NCI-H1417 (cell line): Measurements from ENCODE around the gene CYB5A.

Experiments used
- DNase-seq, 3 experiments: peaks; one replicate each; lab custom pipeline; 2025; lab: John Stamatoyannopoulos, UW

CYB5A gene

GRCh38 chr18:74244554-74244953, 47.2 kb downstream of the CYB5A start:
- no peak for DNase-seq

- DNase-seq = no peak
Observed at GRCh38 chr18:74243127-74243526, 48.6 kb downstream of the CYB5A start.

- peak in 1 of 3 experiments; percentile 59 for DNase-seq
Observed at GRCh38 chr18:74242438-74243096, 49.2 kb downstream of the CYB5A start.

GRCh38 chr18:74241970-74242369, 49.8 kb downstream of the CYB5A start:
- no peak for DNase-seq

- no peak for DNase-seq
Observed at GRCh38 chr18:74241426-74241825, 50.3 kb downstream of the CYB5A start.

GRCh38 chr18:74239567-74239966, 52.2 kb downstream of the CYB5A start:
- no peak for DNase-seq

- DNase-seq = no peak
Observed at GRCh38 chr18:74234326-74235171, 57.2 kb downstream of the CYB5A start.

GRCh38 chr18:74233933-74234325, 57.8 kb downstream of the CYB5A start:
- no peak for DNase-seq

GRCh38 chr18:74230922-74231714, 60.6 kb downstream of the CYB5A start:
- DNase-seq = no peak

- no peak for DNase-seq
Observed at GRCh38 chr18:74229891-74230290, 61.9 kb downstream of the CYB5A start.

GRCh38 chr18:74229005-74229404, 62.8 kb downstream of the CYB5A start:
- DNase-seq = no peak

- DNase-seq = no peak
Observed at GRCh38 chr18:74228312-74228711, 63.5 kb downstream of the CYB5A start.

GRCh38 chr18:74226666-74227065, 65.1 kb downstream of the CYB5A start:
- no peak for DNase-seq

GRCh38 chr18:74226156-74226555, 65.6 kb downstream of the CYB5A start:
- DNase-seq = no peak

GRCh38 chr18:74225193-74225840, 66.4 kb downstream of the CYB5A start:
- no peak for DNase-seq

- no peak for DNase-seq
Observed at GRCh38 chr18:74222710-74223494, 68.9 kb downstream of the CYB5A start.

- DNase-seq = no peak
Observed at GRCh38 chr18:74221081-74221480, 70.7 kb downstream of the CYB5A start.

GRCh38 chr18:74219056-74219455, 72.7 kb downstream of the CYB5A start:
- no peak for DNase-seq

- DNase-seq = no peak
Observed at GRCh38 chr18:74217476-74218143, 74.2 kb downstream of the CYB5A start.

GRCh38 chr18:74216661-74217110, 75.1 kb downstream of the CYB5A start:
- no peak for DNase-seq

GRCh38 chr18:74215863-74216262, 75.9 kb downstream of the CYB5A start:
- no peak for DNase-seq
